Hepatocyte (in vitro differentiated cells): ENCODE measurements around the gene IFI44L.

Experiments
- EZH2 ChIP-seq: fragments of 200-600 bp; sonication (generic); IDR thresholded peaks from 2 replicates; pipeline ENCODE4 v1.6.1; 2016; ENCODE audit warnings: antibody characterized with exemption, mild to moderate bottlenecking, borderline replicate concordance
- TF ChIP-seq, protein P1 (sequence below): fragments of 200-600 bp; sonication (generic); IDR thresholded peaks from 2 replicates; pipeline ENCODE4 v1.5.1; 2016; ENCODE audit warnings: antibody characterized with exemption, mild to moderate bottlenecking; ENCODE audit not compliant: poor library complexity

DNA sequence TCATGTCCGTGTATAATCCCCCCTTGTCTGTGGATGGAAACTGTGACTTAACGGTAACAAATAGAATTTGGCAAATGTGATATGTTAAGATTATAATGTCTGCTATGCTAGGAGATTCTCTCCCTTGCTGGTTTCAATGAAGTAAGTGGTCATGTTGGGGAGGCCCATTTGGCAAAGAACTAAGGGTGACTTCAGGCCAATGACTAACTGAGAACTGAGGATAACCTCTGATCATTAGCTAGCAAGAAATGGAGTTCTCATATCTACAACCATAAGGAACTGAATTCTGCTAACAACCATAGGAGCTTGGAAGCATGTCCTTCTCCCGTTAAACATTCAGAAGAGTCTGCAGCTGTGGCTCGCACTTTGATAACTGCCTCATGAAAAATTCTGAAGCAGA lies 2.3 kb downstream of the IFI44L start:
- TF ChIP-seq EZH2, result no peak
- TF ChIP-seq, protein P1, sequence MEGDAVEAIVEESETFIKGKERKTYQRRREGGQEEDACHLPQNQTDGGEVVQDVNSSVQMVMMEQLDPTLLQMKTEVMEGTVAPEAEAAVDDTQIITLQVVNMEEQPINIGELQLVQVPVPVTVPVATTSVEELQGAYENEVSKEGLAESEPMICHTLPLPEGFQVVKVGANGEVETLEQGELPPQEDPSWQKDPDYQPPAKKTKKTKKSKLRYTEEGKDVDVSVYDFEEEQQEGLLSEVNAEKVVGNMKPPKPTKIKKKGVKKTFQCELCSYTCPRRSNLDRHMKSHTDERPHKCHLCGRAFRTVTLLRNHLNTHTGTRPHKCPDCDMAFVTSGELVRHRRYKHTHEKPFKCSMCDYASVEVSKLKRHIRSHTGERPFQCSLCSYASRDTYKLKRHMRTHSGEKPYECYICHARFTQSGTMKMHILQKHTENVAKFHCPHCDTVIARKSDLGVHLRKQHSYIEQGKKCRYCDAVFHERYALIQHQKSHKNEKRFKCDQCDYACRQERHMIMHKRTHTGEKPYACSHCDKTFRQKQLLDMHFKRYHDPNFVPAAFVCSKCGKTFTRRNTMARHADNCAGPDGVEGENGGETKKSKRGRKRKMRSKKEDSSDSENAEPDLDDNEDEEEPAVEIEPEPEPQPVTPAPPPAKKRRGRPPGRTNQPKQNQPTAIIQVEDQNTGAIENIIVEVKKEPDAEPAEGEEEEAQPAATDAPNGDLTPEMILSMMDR, result no peak
